Tibial artery (tissue), 4 donors: ENCODE measurements around the gene TGM2.

Experiments used
- DNase-seq, 2 donors: peaks; one replicate each; pipeline ENCODE4 v3.0.0-alpha.2; 2019
- H3K27ac ChIP-seq, 2 donors: fragments of 200-600 bp; sonication (generic) in 1 of 2; 1 replicate in 1 of 2; 2 replicates in 1 of 2; pipeline ENCODE4 v1.5.1; 2018 to 2019; ENCODE audit warnings: mild to moderate bottlenecking in 1 of 2
- H3K27me3 ChIP-seq, 2 donors: fragments of 200-600 bp; sonication (generic) in 1 of 2; one replicate each; pipeline versions ENCODE4 v1.5.1 to v1.6.0; 2016 to 2019
- H3K36me3 ChIP-seq, 3 donors: fragments of 200-600 bp; sonication (generic) in 2 of 3; one replicate each; pipeline ENCODE4 v1.5.1; 2016 to 2019; ENCODE audit warnings: mild to moderate bottlenecking in 2 of 3
- H3K4me1 ChIP-seq, 4 donors: fragments of 200-600 bp; sonication (generic) in 2 of 4; 1 replicate in 3 of 4; 2 replicates in 1 of 4; pipeline ENCODE4 v1.5.1; 2016 to 2019
- H3K4me3 ChIP-seq, 2 donors: fragments of 200-600 bp; sonication (generic) in 1 of 2; 1 replicate in 1 of 2; 2 replicates in 1 of 2; pipeline ENCODE4 v1.5.1; 2018 to 2019; ENCODE audit warnings: mild to moderate bottlenecking in 2 of 2
- H3K9me3 ChIP-seq, 3 donors: fragments of 200-600 bp; sonication (generic) in 1 of 3; one replicate each; pipeline ENCODE4 v1.5.1; 2016 to 2019
- intact Hi-C: fragments of 100-400 bp; cut with DNase I; formaldehyde crosslinking; loops from one replicate; pipeline ENCODE4 v1.15.0; 2023; ENCODE audit warnings: low total_unique reads
- TF ChIP-seq, protein P1 (sequence below), 2 experiments: fragments of 200-600 bp in 1 of 2; fragments of 450-650 bp in 1 of 2; IDR thresholded peaks; one replicate each; pipeline ENCODE4 v1.5.1; 2017 to 2019; ENCODE audit warnings: antibody characterized with exemption in 2 of 2, mild to moderate bottlenecking in 1 of 2, moderate library complexity in 1 of 2

TGM2 gene

DNA sequence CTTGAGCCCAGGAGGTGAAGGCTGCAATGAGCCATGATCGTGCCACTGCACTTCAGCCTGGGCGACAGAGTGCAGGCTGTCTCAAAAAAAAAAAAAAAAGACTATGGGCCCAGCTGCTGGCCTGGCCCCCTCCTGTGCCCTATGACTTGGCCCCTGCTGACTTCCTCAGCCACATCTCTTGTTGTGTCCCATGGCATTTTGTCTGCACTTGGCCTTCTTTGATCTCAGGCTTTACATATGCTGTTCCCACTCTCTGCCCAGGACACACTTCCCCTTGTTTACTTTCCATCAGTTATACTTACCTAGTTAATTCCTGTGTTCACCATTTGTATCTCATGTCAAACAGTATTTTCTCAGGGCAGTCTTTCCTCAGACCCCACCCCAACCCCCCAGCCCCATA is 87.0 kb downstream of the TGM2 start:
- H3K27me3 ChIP-seq = no peaks in the 10 kb centered on the region
- no peak for DNase-seq
- TF ChIP-seq, protein P1, sequence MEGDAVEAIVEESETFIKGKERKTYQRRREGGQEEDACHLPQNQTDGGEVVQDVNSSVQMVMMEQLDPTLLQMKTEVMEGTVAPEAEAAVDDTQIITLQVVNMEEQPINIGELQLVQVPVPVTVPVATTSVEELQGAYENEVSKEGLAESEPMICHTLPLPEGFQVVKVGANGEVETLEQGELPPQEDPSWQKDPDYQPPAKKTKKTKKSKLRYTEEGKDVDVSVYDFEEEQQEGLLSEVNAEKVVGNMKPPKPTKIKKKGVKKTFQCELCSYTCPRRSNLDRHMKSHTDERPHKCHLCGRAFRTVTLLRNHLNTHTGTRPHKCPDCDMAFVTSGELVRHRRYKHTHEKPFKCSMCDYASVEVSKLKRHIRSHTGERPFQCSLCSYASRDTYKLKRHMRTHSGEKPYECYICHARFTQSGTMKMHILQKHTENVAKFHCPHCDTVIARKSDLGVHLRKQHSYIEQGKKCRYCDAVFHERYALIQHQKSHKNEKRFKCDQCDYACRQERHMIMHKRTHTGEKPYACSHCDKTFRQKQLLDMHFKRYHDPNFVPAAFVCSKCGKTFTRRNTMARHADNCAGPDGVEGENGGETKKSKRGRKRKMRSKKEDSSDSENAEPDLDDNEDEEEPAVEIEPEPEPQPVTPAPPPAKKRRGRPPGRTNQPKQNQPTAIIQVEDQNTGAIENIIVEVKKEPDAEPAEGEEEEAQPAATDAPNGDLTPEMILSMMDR (IDR thresholded peaks at IDR 0.05) = no peak
- H3K4me1 ChIP-seq = peaks cover 0 to 52% (median 30%) of the 10 kb centered on the region in 4 donors
- no peaks in the 10 kb centered on the region for H3K9me3 ChIP-seq
- intact Hi-C loops = no loop called here
- H3K27ac ChIP-seq = peak overlapping the region; percentile 29 to 73
- H3K36me3 ChIP-seq = peaks cover 0 to 32% (median 24%) of the 10 kb centered on the region in 3 donors
- no peak overlapping the region for H3K4me3 ChIP-seq
